ENCODE measurements around the gene ARHGAP6. TPM values are rescaled to one million over a fixed set of nuclear protein-coding genes. Genes with fewer than 3 reads are reported as not detected.

ARHGAP6 gene
- total and polyA plus RNA-seq, 2 experiments from 2014 or later = 0.26 to 0.59 TPM

DNA sequence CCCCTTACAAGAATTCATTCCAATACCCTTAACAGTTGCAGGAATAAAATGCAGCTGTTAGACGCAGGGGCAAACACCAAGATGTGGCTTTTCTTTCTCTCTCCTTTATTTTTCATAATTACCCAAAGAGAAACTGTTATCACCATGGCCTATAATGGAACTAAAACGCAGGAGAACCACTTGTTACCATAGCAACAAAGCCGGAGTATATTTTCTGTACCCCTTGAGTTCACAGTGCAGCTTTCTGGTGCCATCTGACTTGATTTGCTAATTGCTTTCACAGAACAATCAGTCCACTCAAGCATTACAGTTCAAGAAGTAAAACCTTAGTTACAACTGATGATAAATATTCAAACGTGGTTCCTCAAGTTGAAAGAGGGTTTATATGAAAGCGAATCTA is 214.6 kb downstream of the ARHGAP6 start (continued):
- TF ChIP-seq, protein P1, sequence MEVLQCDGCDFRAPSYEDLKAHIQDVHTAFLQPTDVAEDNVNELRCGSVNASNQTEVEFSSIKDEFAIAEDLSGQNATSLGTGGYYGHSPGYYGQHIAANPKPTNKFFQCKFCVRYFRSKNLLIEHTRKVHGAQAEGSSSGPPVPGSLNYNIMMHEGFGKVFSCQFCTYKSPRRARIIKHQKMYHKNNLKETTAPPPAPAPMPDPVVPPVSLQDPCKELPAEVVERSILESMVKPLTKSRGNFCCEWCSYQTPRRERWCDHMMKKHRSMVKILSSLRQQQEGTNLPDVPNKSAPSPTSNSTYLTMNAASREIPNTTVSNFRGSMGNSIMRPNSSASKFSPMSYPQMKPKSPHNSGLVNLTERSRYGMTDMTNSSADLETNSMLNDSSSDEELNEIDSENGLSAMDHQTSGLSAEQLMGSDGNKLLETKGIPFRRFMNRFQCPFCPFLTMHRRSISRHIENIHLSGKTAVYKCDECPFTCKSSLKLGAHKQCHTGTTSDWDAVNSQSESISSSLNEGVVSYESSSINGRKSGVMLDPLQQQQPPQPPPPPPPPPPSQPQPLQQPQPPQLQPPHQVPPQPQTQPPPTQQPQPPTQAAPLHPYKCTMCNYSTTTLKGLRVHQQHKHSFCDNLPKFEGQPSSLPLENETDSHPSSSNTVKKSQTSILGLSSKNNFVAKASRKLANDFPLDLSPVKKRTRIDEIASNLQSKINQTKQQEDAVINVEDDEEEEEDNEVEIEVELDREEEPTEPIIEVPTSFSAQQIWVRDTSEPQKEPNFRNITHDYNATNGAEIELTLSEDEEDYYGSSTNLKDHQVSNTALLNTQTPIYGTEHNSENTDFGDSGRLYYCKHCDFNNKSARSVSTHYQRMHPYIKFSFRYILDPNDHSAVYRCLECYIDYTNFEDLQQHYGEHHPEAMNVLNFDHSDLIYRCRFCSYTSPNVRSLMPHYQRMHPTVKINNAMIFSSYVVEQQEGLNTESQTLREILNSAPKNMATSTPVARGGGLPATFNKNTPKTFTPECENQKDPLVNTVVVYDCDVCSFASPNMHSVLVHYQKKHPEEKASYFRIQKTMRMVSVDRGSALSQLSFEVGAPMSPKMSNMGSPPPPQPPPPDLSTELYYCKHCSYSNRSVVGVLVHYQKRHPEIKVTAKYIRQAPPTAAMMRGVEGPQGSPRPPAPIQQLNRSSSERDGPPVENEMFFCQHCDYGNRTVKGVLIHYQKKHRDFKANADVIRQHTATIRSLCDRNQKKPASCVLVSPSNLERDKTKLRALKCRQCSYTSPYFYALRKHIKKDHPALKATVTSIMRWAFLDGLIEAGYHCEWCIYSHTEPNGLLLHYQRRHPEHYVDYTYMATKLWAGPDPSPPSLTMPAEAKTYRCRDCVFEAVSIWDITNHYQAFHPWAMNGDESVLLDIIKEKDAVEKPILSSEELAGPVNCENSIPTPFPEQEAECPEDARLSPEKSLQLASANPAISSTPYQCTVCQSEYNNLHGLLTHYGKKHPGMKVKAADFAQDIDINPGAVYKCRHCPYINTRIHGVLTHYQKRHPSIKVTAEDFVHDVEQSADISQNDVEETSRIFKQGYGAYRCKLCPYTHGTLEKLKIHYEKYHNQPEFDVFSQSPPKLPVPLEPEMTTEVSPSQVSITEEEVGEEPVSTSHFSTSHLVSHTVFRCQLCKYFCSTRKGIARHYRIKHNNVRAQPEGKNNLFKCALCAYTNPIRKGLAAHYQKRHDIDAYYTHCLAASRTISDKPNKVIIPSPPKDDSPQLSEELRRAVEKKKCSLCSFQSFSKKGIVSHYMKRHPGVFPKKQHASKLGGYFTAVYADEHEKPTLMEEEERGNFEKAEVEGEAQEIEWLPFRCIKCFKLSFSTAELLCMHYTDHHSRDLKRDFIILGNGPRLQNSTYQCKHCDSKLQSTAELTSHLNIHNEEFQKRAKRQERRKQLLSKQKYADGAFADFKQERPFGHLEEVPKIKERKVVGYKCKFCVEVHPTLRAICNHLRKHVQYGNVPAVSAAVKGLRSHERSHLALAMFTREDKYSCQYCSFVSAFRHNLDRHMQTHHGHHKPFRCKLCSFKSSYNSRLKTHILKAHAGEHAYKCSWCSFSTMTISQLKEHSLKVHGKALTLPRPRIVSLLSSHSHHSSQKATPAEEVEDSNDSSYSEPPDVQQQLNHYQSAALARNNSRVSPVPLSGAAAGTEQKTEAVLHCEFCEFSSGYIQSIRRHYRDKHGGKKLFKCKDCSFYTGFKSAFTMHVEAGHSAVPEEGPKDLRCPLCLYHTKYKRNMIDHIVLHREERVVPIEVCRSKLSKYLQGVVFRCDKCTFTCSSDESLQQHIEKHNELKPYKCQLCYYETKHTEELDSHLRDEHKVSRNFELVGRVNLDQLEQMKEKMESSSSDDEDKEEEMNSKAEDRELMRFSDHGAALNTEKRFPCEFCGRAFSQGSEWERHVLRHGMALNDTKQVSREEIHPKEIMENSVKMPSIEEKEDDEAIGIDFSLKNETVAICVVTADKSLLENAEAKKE (CRISPR knock-in tag; IDR thresholded peaks at IDR 0.05) = no peak
- TF ChIP-seq NANOG (IDR thresholded peaks at IDR 0.05; ENCODE audit: borderline replicate concordance) (no peak), POLR2AphosphoS5 (IDR thresholded peaks at IDR 0.05; ENCODE audit: low read depth) (no peak), CREB1 (CRISPR knock-in tag; IDR thresholded peaks at IDR 0.05; ENCODE audit: low read depth) (no peak), EZH2phosphoT487 (IDR thresholded peaks at IDR 0.05; ENCODE audit: unreplicated experiment) (no peak)
- TF ChIP-seq, protein P2, sequence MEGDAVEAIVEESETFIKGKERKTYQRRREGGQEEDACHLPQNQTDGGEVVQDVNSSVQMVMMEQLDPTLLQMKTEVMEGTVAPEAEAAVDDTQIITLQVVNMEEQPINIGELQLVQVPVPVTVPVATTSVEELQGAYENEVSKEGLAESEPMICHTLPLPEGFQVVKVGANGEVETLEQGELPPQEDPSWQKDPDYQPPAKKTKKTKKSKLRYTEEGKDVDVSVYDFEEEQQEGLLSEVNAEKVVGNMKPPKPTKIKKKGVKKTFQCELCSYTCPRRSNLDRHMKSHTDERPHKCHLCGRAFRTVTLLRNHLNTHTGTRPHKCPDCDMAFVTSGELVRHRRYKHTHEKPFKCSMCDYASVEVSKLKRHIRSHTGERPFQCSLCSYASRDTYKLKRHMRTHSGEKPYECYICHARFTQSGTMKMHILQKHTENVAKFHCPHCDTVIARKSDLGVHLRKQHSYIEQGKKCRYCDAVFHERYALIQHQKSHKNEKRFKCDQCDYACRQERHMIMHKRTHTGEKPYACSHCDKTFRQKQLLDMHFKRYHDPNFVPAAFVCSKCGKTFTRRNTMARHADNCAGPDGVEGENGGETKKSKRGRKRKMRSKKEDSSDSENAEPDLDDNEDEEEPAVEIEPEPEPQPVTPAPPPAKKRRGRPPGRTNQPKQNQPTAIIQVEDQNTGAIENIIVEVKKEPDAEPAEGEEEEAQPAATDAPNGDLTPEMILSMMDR (conservative IDR thresholded peaks at IDR 0.05; ENCODE audit: low read depth in 2 of 2) = no peak
- TF ChIP-seq, protein P3, sequence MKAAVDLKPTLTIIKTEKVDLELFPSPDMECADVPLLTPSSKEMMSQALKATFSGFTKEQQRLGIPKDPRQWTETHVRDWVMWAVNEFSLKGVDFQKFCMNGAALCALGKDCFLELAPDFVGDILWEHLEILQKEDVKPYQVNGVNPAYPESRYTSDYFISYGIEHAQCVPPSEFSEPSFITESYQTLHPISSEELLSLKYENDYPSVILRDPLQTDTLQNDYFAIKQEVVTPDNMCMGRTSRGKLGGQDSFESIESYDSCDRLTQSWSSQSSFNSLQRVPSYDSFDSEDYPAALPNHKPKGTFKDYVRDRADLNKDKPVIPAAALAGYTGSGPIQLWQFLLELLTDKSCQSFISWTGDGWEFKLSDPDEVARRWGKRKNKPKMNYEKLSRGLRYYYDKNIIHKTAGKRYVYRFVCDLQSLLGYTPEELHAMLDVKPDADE (IDR thresholded peaks at IDR 0.05) = no peak

DNA sequence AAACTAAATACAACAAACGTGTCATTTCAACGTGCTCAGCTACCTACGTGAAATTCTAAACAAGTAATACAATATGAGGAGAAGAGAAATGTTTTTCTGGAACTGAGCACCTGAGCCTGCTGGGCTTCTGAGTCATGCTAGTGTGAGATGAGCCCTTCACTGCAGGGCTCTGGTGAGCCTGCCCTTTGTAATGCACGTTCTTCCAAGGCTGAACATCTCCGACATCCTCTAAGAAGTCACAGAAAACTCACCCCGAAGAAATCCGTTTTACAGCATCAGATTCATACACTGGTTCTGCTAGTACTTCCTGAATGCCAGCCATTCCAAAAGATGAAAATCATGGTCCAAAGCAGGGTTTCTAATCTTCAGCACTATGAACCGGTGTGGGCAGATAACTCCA is 215.4 kb downstream of the ARHGAP6 start:
- H3K4me1 ChIP-seq (ENCODE audit: insufficient read depth) = no peaks in the 10 kb centered on the region
- no peak overlapping the region for H3K27ac Mint-ChIP-seq
- no peaks in the 10 kb centered on the region for H3K79me2 ChIP-seq (replicated peaks; ENCODE audit: insufficient read depth)
- H3K4me1 Mint-ChIP-seq = peaks cover 7% of the 10 kb centered on the region; the same call in 2 of the 3 replicates
- no peak overlapping the region for H3K4me2 ChIP-seq
- no peaks in the 10 kb centered on the region for H3K9me3 Mint-ChIP-seq
- H3K4me3 ChIP-seq = no peak overlapping the region
- H2AFZ ChIP-seq = no peak overlapping the region
- ATAC-seq = no peak
- no peak overlapping the region for H3K27ac ChIP-seq (ENCODE audit: low read depth)
- H3K4me3 Mint-ChIP-seq = no peak overlapping the region
- H3K27me3 ChIP-seq (ENCODE audit: insufficient read depth) = no peaks in the 10 kb centered on the region
- H3K36me3 Mint-ChIP-seq (ENCODE audit: low read depth) = no peaks in the 10 kb centered on the region
- peaks cover 1% of the 10 kb centered on the region for H3K27me3 Mint-ChIP-seq (ENCODE audit: insufficient read depth, low read depth, poor library complexity)
- no peaks in the 10 kb centered on the region for H3K9me2 ChIP-seq (ENCODE audit: insufficient read depth)
- H3K36me3 ChIP-seq (ENCODE audit: insufficient read depth) = no peaks in the 10 kb centered on the region
- DNase-seq (ENCODE audit: low spot score) = no peak
- no peaks in the 10 kb centered on the region for H3F3A ChIP-seq (replicated peaks; ENCODE audit: low read depth)
- no peaks in the 10 kb centered on the region for H4K20me1 ChIP-seq (replicated peaks; ENCODE audit: insufficient read depth)
- TF ChIP-seq, protein P1 (CRISPR knock-in tag; IDR thresholded peaks at IDR 0.05) = no peak
- TF ChIP-seq NANOG (IDR thresholded peaks at IDR 0.05; ENCODE audit: borderline replicate concordance) = no peak
